HG02884 (cell line): ENCODE measurements around the gene GARNL3.

Experiments used
- ATAC-seq: cut with Tn5 transposase; IDR thresholded peaks from one replicate; pipeline ENCODE4 v1.9.1; 2021; ENCODE audit warnings: mild to moderate bottlenecking, moderate library complexity; ENCODE audit not compliant: unreplicated experiment

The GARNL3 gene

DNA sequence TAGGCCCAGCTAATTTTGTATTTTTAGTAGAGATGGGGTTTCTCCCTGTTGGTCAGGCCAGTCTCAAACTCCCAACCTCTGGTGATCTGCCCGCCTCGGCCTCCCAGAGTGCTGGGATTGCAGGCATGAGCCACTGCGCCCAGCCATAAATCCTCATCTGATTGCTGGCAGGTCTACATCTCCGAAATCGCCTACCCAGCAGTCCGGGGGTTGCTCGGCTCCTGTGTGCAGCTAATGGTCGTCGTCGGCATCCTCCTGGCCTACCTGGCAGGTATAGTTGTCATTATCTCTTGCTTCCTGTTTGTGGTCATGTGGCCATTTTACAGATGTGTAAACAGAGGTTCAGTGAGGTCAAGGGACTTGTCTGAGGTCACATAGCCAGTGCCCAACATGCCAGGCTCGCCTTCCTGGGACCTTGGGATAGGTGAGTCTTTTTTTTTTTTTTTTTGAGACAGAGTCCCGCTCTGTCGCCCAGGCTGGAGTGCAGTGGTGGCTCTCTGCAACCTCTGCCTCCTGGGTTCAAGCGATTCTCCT lies 135.2 kb downstream of the GARNL3 start:
- no peak for ATAC-seq

DNA sequence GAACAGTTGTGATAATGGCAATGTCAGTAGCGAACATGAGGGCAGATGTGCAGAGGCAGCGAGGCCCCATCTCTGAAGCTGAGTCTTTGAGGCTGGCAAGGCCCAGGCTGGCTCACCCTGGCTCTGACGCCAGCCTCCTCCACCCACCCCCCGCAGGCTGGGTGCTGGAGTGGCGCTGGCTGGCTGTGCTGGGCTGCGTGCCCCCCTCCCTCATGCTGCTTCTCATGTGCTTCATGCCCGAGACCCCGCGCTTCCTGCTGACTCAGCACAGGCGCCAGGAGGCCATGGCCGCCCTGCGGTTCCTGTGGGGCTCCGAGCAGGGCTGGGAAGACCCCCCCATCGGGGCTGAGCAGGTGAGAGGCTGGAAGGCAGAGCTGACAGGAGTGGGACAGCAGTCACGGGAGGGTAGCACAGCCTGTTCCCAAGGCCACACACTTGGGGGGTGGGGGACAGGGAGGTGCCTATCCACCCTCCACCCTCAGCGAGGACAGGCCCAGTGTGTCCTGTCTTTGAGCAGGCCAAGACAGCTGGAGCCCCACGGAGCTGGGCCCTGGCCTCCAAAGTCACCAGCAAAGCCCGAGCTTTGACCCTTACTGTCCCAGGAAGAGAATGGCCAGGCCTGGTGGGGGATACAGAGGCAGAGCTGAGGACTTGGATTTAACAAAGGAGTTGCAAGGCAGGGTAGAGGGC lies 138.0 kb downstream of the GARNL3 start:
- ATAC-seq, result no peak

DNA sequence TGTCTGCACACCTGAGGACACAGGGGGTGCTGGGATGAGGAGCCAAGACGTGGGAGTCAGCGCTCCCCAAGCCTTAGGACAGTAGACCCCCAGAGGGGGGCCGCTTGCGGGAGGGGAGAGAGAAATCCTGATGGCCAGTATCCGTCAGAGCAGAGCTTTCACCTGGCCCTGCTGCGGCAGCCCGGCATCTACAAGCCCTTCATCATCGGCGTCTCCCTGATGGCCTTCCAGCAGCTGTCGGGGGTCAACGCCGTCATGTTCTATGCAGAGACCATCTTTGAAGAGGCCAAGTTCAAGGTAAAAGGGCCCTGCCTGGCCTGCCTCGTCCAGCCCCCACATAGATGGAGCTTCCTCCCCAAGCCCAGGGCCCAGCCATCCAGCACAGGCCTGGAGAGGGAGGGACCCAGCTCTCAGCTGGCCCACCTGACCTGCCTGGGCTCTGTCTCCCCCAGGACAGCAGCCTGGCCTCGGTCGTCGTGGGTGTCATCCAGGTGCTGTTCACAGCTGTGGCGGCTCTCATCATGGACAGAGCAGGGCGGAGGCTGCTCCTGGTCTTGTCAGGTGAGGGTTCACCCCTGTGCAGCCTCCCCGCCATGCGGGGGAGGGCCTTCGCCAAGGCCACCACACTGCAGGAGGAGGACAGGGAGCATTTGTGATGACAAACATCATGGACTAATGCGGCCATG lies 139.1 kb downstream of the GARNL3 start:
- no peak for ATAC-seq

DNA sequence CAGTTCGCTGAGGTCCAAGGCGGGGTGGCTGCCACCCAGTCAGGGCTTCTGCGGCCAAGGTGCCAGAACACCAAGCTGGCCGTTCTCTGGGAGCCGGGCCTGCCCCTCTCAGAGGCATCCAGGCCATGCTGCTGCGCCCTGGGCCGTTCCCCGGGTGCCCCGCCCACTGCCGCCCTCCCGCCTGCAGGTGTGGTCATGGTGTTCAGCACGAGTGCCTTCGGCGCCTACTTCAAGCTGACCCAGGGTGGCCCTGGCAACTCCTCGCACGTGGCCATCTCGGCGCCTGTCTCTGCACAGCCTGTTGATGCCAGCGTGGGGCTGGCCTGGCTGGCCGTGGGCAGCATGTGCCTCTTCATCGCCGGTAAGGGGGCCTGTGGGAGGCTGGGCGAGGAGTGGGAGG lies 140.1 kb downstream of the GARNL3 start:
- ATAC-seq, result no peak

DNA sequence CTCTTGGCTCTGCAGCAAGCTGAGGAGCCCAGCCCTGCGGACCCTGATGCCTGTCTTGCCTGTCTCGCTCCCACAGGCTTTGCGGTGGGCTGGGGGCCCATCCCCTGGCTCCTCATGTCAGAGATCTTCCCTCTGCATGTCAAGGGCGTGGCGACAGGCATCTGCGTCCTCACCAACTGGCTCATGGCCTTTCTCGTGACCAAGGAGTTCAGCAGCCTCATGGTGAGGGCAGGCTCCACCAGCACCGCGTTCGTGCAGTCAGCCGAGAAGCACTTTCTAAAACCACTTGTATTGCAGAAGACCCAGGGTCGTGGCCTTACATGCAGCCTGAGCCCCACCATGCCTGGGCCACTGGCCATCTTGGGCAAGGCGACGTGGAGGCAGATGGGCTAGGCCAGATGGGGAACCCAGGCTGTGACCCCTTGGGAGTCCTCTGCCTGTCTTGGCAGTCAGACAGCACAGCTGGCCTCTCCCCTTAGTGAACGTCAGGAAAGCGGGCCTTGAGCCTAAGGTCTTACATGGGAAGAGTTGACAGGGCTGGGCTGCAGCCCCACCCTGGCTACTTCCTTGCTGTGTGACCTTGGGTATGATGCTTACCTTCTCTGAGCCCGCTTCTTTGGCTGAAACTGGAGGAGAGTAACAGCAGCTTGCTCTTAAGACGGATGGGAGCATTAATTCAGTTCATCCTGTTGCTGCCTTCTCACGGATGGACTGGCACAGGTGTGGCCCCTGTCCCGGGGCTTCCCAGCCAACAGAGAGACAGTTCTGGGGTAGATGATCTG lies 141.0 kb downstream of the GARNL3 start:
- no peak for ATAC-seq

DNA sequence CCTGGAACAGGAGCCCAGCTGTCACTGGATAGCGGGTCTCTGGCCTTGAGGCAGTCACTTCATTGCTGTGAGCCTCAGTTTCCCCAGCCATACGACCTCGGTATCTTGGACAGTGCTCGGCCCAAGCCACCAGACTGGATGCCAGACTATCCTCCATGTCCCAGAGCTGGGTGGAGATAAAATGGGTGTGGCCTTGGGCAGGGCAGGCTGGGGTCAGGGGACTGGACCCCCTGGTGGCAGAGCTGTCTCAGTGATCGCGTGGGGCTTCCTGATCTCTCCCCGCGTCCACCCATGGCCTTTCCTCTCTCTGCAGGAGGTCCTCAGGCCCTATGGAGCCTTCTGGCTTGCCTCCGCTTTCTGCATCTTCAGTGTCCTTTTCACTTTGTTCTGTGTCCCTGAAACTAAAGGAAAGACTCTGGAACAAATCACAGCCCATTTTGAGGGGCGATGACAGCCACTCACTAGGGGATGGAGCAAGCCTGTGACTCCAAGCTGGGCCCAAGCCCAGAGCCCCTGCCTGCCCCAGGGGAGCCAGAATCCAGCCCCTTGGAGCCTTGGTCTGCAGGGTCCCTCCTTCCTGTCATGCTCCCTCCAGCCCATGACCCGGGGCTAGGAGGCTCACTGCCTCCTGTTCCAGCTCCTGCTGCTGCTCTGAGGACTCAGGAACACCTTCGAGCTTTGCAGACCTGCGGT lies 142.4 kb downstream of the GARNL3 start:
- ATAC-seq, result no peak

DNA sequence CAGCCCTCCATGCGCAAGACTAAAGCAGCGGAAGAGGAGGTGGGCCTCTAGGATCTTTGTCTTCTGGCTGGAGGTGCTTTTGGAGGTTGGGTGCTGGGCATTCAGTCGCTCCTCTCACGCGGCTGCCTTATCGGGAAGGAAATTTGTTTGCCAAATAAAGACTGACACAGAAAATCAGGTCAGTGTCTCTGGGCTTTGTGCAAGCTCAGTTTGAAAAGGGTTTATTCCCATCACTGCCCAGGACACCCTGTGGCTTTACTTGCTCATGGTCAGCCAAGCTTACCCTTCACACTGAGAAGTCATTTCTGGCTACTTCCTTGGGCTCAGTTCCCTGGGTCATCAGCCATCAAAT lies 142.9 kb downstream of the GARNL3 start:
- ATAC-seq, result no peak

DNA sequence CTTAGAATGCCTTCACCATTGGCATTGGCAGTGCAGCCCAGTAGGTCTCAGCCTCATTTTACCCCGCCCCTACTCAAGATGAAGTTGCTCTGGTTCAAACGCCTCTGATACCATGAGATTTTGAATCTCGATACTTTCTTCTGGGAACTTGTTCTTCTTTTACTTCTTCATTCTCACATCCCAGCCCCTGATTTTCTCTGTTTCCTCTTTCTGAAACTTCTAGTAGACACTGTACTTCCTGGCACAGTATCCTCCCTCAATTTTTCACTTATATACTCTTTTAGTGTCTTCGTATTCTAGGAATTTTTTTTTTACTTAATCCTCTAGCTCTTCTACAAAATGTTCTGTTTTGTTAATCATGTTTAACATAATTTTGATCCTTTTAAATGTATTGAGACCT lies 146.5 kb downstream of the GARNL3 start:
- ATAC-seq, result no peak

DNA sequence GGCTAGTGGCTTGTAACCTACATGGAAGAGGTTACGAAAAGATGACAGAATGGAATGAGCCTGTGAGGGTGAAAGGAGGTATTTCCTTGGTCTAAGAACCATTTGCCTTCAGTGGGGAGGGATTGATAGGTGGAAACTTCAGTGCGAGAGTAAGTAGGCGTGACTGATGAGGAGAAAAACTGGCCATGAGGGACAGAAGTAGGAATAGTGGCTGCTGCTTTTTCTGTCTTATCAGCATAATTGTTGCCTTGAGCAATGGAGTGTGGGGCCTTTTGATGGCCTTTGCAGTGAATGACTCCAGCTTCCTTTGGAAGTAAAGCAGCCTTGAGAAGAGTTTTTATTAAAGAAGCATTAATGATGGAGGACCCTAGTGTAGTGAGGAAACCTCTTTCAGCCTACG lies 150.6 kb downstream of the GARNL3 start:
- ATAC-seq, result no peak

DNA sequence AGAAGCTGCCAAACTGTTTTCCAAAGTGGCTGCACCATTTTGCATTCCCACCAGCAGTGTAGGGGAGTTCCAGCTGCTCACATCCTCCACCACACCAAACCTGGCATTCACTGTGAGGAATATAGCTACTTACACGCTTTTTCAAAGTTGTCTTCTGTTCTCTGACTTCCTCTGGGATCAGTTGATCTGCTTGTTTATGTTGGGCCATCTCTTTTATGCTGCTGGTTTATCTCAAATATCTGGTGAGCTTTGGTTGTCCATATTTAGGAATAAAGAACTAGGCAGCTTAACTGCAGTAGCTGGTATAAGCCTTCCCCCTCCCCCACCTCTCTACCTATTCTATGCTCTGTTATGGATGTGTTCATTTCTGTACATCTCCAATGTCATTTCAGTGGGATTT lies 151.1 kb downstream of the GARNL3 start:
- ATAC-seq, result no peak

DNA sequence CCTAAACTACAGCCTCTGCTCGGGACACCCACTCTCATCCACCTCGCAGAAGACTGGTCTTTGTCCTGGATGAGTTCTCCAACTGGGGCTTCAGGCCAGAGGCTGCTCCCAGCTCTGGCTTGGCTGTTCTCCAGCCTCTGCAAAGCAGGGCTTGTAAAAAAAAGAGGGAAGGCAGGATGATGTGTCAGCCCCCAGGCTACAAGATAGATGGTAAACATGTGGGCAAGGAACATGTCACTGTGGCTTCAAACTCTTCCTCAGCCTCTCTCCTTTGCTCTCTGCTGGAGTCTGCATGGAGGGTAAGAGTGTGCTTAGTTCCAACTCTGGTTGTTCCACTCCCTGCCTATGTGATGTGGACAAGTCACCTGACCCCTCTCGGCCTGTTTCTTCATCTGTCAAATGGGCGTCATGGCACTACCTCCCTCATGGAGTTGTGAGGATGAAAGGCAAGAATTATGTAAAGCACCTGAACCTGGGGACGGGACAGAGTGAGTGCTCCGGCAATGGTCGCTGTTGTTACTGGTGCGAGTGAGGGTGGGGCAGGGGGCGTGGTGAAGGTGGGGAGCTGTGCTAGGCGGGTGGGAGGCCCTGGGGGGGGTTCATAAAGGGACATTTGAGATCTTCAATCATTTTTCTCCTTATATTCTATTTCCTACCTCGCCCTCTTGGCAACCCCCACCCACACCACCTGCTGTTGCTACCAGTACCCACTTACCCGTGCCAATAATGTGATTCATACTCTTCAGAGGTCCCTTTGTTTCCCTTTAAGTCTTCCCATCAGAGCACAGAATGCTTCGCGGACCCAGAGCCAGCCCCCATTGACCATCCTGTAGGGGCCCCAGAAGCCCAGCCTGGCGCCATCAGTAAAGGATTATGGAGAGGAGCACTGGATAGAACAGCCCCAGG lies 152.8 kb downstream of the GARNL3 start:
- ATAC-seq, result no peak

DNA sequence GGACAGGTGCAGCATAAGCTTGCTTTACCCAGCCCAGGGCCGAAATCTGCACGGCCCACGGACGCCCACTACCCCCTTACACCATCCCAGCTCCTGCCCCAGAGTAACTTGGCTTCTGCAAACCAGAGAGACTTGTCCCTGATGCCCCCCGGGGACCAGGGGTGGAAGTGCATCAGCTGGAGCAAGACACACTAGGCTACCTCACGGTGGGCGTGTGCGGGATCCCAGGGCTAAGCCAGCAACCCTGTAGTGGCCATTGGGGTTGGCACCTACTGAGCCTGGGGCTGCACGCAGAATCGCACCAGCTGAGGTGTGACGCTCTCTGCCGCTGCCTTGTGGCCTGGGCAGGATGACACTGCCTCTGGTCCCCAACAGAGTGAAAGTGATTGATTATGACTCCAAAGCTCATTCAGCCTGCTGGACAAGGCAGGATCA lies 153.5 kb downstream of the GARNL3 start:
- ATAC-seq, result no peak

DNA sequence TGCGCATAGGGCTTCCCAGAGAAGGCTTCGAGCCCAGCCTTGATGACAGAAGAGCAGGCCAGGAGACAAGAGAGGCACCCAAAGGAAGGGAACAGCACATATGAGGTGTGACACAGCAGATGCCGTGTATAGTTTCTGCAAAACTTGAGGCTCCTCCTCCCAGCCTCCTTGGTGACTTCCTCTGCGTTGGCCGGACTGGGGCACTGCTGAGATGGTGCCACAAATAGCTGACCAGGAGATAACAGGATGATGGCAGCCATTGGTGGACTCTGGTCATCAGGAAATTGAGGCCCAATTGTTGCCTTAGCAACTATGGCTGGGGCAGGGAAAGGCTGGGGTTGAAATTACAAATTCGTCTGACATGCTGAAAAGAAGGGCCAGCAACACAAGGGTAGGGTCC lies 154.8 kb downstream of the GARNL3 start:
- no peak for ATAC-seq

DNA sequence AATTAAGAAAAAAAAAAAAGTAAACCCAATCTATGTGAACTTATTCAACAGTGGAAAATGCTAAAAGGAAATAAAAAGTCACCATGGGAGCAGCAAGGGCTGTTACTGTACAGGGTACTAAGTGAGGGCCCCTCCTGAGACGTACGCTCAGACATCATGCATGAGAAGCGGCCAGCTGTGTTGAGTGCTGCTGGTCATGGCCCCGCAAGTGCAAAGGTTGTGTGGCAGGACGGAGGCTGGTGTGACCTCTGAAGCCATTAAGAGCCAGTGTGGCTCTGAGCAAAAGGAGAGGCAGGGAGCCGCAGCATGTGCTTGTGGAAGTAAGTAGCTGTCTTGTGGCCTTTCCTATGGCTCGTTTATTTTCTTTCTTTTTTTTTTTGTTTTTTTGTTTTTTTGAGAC lies 156.5 kb downstream of the GARNL3 start:
- no peak for ATAC-seq

DNA sequence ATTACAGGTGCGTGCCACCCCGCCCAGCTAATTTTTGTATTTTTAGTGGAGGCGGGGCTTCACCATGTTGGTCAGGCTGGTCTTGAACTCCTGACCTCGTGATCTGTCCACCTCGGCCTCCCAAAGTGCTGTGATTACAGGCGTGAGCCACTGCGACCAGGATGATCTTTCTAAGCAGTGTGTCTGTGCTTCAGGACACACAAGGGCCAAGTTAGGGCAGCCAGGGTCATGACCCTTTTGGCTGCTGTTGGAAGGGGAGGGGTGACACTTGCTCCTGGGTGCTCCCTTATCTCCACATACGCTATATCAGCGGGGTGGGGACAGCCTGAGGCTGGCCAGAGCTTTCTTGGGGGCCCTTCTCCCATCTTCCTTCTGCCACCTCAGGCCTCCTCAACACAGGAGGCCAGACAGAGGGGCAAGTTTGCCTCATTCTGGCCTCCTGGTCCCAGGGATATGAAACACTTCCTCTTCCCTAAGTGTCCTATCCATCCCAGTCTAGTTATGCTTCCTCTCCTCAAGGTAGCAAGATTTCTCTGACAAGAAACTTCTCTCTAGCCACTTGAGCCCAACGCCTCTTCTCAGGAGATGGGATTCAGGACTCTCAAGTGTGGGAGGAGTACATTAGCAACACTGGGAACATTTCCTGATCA lies 157.7 kb downstream of the GARNL3 start:
- ATAC-seq, result no peak

DNA sequence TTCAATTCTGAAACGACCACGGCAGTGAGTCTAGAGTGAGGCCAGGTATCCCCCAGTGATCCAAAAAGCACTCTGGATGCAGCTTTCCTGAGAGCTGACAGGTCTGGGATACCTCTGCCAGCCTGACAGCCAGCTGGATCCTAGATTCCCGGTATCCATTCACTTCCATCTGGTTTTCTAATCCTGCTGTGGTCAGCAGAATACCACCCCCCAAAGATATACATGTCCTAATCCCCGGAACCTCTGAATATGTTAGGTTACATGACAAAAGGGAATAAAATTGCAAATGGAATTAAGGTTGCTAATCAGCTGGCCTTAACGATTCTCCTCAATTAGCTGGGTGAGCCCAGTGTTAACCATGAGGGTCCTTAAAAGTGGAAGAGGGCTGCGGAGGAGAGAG lies 158.2 kb downstream of the GARNL3 start:
- ATAC-seq, result no peak

DNA sequence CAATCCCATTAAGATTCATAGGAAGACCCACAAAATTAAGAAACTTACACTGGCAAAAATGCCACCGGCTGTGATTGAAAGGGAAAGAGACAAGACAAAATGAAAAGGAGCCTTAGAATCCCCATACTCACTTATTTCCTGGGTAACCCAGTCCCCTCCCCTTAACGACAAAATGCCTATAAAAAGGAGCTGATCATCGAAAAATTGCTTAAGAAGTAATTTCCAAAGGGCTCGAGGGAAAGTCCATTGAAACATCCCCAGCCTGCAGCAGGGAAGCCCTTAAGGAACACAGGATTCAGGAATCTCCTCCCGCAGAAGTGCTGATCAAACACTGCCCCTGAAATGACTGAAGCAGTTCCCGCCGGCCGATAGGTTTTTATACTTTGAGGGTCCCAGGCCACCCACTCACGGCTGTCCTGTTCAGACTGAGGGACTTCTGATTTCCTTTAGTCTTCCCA lies 158.9 kb downstream of the GARNL3 start:
- peak; percentile 10 for ATAC-seq

DNA sequence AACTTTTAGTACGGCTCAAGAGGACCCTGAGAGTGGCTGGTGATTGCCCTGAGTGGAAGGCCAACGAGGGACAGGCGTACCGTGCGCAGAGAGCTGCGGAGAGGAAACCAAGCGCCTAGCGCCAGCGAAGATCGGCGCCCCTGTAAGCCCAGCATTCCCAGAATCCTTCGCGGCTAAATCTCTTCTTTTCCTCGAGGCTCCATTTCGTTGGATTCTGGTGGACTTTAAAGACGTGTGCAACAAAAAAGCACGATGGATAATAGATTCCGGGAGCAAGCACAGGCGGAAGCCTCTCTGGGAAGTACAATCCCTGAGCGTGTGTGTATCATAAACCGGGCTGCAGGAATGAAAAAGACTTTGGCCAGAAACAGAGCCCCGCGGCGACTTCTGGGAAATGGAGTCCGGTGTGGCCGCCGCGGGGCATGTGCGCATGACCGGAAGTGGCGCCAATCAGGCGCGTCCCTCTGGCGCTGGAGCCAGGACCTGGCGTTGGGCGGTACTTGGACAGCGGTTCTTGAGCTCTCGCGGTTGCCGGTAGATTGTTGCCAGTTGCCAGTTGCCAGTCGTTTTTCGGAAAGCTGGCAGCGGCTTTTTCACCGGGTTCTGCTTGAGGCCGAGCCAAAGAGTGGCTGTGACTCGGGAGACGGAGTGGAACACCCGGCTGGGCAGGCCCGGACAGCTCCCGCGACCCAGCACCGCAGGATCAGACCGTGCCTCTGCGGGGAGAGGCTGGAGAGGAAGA lies 159.5 kb downstream of the GARNL3 start, which contains the start of gene ZNF79:
ZNF79 (plus strand) TSS at position 449 of the 742 bp plus-strand sequence. CDS start 406 bp downstream, outside the sequence.
- ATAC-seq, result peak; percentile 87

DNA sequence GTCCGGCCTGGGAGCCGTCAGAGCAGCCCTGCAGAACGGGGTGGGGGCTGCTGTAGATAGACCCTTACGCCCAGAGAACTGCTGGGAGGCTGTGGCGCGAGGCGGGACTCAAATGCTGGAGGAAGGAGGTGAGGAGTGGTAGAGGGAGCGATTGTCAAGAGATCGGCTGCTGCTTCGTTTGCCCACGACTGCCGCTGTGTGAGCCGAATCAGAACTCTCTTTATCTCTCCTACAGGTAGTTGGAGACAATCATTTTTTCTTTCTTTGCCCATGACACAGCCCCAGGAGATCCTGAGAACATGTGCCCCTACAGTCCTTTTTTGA lies 160.1 kb downstream of the GARNL3 start:
- ATAC-seq, result no peak
